SK-N-SH (cell line): Measurements from ENCODE around the gene PNLIPRP1. TPM values are rescaled to one million over a fixed set of nuclear protein-coding genes. Genes with fewer than 3 reads are reported as not detected.

Experiments used
- CTCF ChIA-PET: fragments of 300-600, 350-600 bp; formaldehyde crosslinking; extraction: SDS; loops from one replicate; lab custom pipeline; 2021; lab: Yijun Ruan, JAX
- POLR2A ChIA-PET: fragments of 350-600 bp; sonication (Branson Sonifier 250); formaldehyde crosslinking; extraction: SDS; loops from one replicate; lab custom pipeline; 2020; ENCODE audit warnings: antibody characterized with exemption, inconsistent platforms; lab: Yijun Ruan, JAX
- DNase-seq: peaks from one replicate; pipeline ENCODE4 v3.0.0; 2012
- H2AFZ ChIP-seq: fragments of 200-600 bp; sonication (generic); 2 replicates; pipeline ENCODE4 v1.8.1; 2016; ENCODE audit warnings: antibody characterized with exemption, mild to moderate bottlenecking, low read depth
- H3F3A ChIP-seq: fragments of 200-600 bp; sonication (generic); replicated peaks from 2 replicates; pipeline ENCODE3; 2016; ENCODE audit warnings: antibody characterized with exemption, mild to moderate bottlenecking; ENCODE audit not compliant: insufficient read depth
- H3K27ac ChIP-seq, 2 experiments: fragments of 200-500 bp in 1 of 2; fragments of 200-600 bp in 1 of 2; sonication (Bioruptor generic) in 1 of 2; sonication (generic), shearing (Covaris generic) in 1 of 2; 2 replicates each; pipeline versions ENCODE4 v1.5.1 to v1.6.1; 2014 to 2016; ENCODE audit warnings: low read depth in 2 of 2, inconsistent platforms in 1 of 2, low read length in 1 of 2, mild to moderate bottlenecking in 1 of 2, mixed read lengths in 1 of 2
- H3K27me3 ChIP-seq: fragments of 200-600 bp; sonication (generic), shearing (Covaris generic); 2 replicates; pipeline ENCODE4 v1.6.1; 2016; ENCODE audit warnings: mixed run types; ENCODE audit not compliant: insufficient read depth
- H3K36me3 ChIP-seq, 2 experiments: fragments of 200-500 bp in 1 of 2; fragments of 200-600 bp in 1 of 2; sonication (Bioruptor generic) in 1 of 2; sonication (generic) in 1 of 2; replicated peaks in 1 of 2; 2 replicates each; pipeline versions ENCODE3 to v1.5.1; 2014 to 2016; ENCODE audit warnings: low read length in 1 of 2, mild to moderate bottlenecking in 1 of 2; ENCODE audit not compliant: insufficient read depth in 2 of 2, control insufficient read depth in 1 of 2
- H3K4me1 ChIP-seq, 2 experiments: fragments of 200-500 bp in 1 of 2; fragments of 200-600 bp in 1 of 2; sonication (Bioruptor generic) in 1 of 2; sonication (generic), shearing (Covaris generic) in 1 of 2; 2 replicates each; pipeline versions ENCODE4 v1.5.1 to v1.6.1; 2014 to 2016; ENCODE audit warnings: low read depth in 1 of 2, low read length in 1 of 2, mixed run types in 1 of 2; ENCODE audit not compliant: insufficient read depth in 2 of 2, control insufficient read depth in 1 of 2
- H3K4me2 ChIP-seq: fragments of 200-600 bp; sonication (generic), shearing (Covaris generic); 2 replicates; pipeline ENCODE4 v1.6.1; 2017; ENCODE audit warnings: mixed run types
- H3K4me3 ChIP-seq, 2 experiments: fragments of 200-500 bp in 1 of 2; fragments of 200-600 bp in 1 of 2; sonication (Bioruptor generic) in 1 of 2; sonication (generic), shearing (Covaris generic) in 1 of 2; 2 replicates each; pipeline versions ENCODE4 v1.5.1 to v1.8.1; 2014 to 2016; ENCODE audit warnings: low read depth in 2 of 2, inconsistent platforms in 1 of 2, low read length in 1 of 2, mild to moderate bottlenecking in 1 of 2, mixed read lengths in 1 of 2, moderate library complexity in 1 of 2
- H3K79me2 ChIP-seq: fragments of 200-600 bp; sonication (generic); 2 replicates; pipeline ENCODE4 v1.8.1; 2017; ENCODE audit warnings: mild to moderate bottlenecking; ENCODE audit not compliant: insufficient read depth
- H3K9ac ChIP-seq: fragments of 200-600 bp; sonication (generic); 2 replicates; pipeline ENCODE4 v1.6.1; 2017; ENCODE audit warnings: mixed run types
- H3K9me2 ChIP-seq: fragments of 200-600 bp; sonication (generic); 2 replicates; pipeline ENCODE4 v1.6.1; 2017; ENCODE audit warnings: mixed run types
- H3K9me3 ChIP-seq: fragments of 200-600 bp; sonication (generic); 2 replicates; pipeline ENCODE4 v1.6.1; 2017; ENCODE audit warnings: mixed run types, mild to moderate bottlenecking, moderate library complexity
- H4K20me1 ChIP-seq: fragments of 200-600 bp; sonication (generic); 2 replicates; pipeline ENCODE4 v1.6.1; 2017; ENCODE audit warnings: mild to moderate bottlenecking, mixed run types; ENCODE audit not compliant: insufficient read depth
- CHD2 ChIP-seq: fragments of 150-350 bp; IDR thresholded peaks from 2 replicates; pipeline ENCODE4 v1.6.1; 2018; ENCODE audit warnings: low read length; ENCODE audit not compliant: partially characterized antibody
- FOSL2 ChIP-seq: IDR thresholded peaks from 2 replicates; pipeline ENCODE4 v1.4.0; 2012; ENCODE audit warnings: low read depth, mild to moderate bottlenecking, moderate library complexity, borderline replicate concordance
- FOXJ3 ChIP-seq: sonication (generic); formaldehyde crosslinking; IDR thresholded peaks from 2 replicates; pipeline ENCODE4 v1.5.1; 2020; ENCODE audit warnings: mild to moderate bottlenecking, missing genetic modification reagents
- FOXM1 ChIP-seq: IDR thresholded peaks from 2 replicates; pipeline ENCODE4 v1.4.0; 2012; ENCODE audit warnings: low read depth, mild to moderate bottlenecking
- GATA2 ChIP-seq: sonication (generic); formaldehyde crosslinking; IDR thresholded peaks from 2 replicates; pipeline ENCODE4 v1.5.0; 2020; ENCODE audit warnings: mild to moderate bottlenecking, missing genetic modification reagents
- JUND ChIP-seq: IDR thresholded peaks from 2 replicates; pipeline ENCODE4 v1.4.0; 2012
- MXI1 ChIP-seq: IDR thresholded peaks from 2 replicates; pipeline ENCODE4 v1.6.1; 2012; ENCODE audit warnings: mild to moderate bottlenecking, low read depth, low read length, improper control_type of control experiment
- NFIC ChIP-seq: IDR thresholded peaks from 2 replicates; pipeline ENCODE4 v1.4.0; 2012; ENCODE audit warnings: borderline replicate concordance
- RAD21 ChIP-seq: IDR thresholded peaks from 2 replicates; pipeline ENCODE4 v1.6.1; 2012; ENCODE audit warnings: mild to moderate bottlenecking, low read length
- RCOR1 ChIP-seq: fragments of 150-350 bp; IDR thresholded peaks from 2 replicates; pipeline ENCODE4 v1.6.1; 2017; ENCODE audit warnings: antibody characterized with exemption, low read length
- SIN3A ChIP-seq: IDR thresholded peaks from 2 replicates; pipeline ENCODE4 v1.6.1; 2012; ENCODE audit warnings: low read depth, mild to moderate bottlenecking, low read length, moderate library complexity, borderline replicate concordance
- SMC3 ChIP-seq: IDR thresholded peaks from 2 replicates; pipeline ENCODE4 v1.6.1; 2012; ENCODE audit warnings: low read depth, low read length, improper control_type of control experiment
- TCF12 ChIP-seq: IDR thresholded peaks from 2 replicates; pipeline ENCODE4 v1.4.0; 2012
- TEAD4 ChIP-seq: IDR thresholded peaks from 2 replicates; pipeline ENCODE4 v1.4.0; 2012; ENCODE audit warnings: mild to moderate bottlenecking, borderline replicate concordance; ENCODE audit not compliant: insufficient read depth
- YY1 ChIP-seq: IDR thresholded peaks from 2 replicates; pipeline ENCODE4 v1.4.0; 2012; ENCODE audit warnings: low read depth, mild to moderate bottlenecking
- WGBS: methylation state at CpG from one replicate; pipeline ENCODE4 v1.1.6; 2017; ENCODE audit warnings: low lambda C conversion rate; 5-methylcytosine and 5-hydroxymethylcytosine counted together
- polyA plus RNA-seq, 3 experiments: library from polyadenylated mRNA; depleted of rRNA; stranded (reverse); fragments of >200 nt; gene quantifications; 2 replicates each; pipeline ENCODE4 v1.2.3, GENCODE V29; 2012
- TF ChIP-seq, protein P1 (sequence below): fragments of 150-350 bp; IDR thresholded peaks from 2 replicates; pipeline ENCODE4 v1.6.1; 2016; ENCODE audit warnings: mild to moderate bottlenecking, low read depth, low read length
- TF ChIP-seq, protein P2 (sequence below): IDR thresholded peaks from 2 replicates; pipeline ENCODE4 v1.4.0; 2012; ENCODE audit warnings: low read depth

Gene PNLIPRP1
- polyA plus RNA-seq, 1 of the 3 experiments (the other 2 are of a cell fraction) = not detected

DNA sequence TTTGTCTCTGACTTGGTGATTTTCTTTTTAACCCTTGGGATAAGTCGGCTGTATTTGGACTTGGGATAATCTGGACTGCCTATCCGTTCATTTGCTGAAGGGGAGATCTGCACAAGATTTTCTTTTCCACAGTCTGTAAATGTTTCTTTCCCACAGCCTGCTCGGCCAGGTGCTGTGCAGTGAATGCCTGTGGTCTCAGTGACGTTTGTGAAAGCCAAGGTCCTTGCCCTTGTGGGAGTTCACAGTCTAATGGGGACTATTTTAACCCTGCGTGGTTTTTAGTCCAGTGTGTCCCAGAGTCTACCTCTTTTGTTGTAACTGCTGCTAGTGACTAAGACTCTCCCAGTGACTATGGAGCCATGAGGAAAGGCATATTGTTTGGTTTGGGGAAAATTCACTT is 36.1 kb upstream of the PNLIPRP1 start:
- H3K4me2 ChIP-seq = no peak overlapping the region
- H3K9ac ChIP-seq = no peak overlapping the region
- H3F3A ChIP-seq = no peaks in the 10 kb centered on the region
- no peak overlapping the region for H3K27ac ChIP-seq
- TF ChIP-seq NFIC (no peak), GATA2 (CRISPR knock-in tag) (no peak)
- CTCF ChIA-PET = no interaction called here
- H3K79me2 ChIP-seq = no peaks in the 10 kb centered on the region
- POLR2A ChIA-PET = no interaction called here
- no peak overlapping the region for H3K4me3 ChIP-seq
- WGBS = 18% methylated on average over 5 of the region's 5 CpGs
- H3K4me1 ChIP-seq = no peaks in the 10 kb centered on the region
- H2AFZ ChIP-seq = no peak overlapping the region
- no peaks in the 10 kb centered on the region for H3K27me3 ChIP-seq
- H3K36me3 ChIP-seq = no peaks in the 10 kb centered on the region
- no peaks in the 10 kb centered on the region for H4K20me1 ChIP-seq
- no peaks in the 10 kb centered on the region for H3K9me3 ChIP-seq
- H3K9me2 ChIP-seq = no peaks in the 10 kb centered on the region
- DNase-seq = no peak

DNA sequence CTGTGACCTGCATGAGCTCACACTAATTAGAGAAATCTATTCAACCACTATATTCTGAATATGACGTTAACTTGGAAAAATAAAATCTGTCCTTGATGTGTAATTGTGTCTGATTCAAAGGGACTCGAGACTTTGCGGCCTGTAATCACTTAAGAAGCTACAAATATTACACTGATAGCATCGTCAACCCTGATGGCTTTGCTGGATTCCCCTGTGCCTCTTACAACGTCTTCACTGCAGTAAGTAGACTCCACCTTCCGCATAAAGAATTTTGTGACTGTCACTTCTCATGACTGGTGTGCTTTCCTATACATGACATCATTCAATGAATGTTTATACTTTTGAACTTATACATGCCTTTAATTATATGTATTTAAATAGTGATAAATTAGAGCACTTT is 34.9 kb upstream of the PNLIPRP1 start:
- ChIA-PET CTCF (interaction anchor here (0.8 kb wide), 1 partner anchor 66 kb away, joined by 4 read pairs; no protein-coding TSS in a partner anchor), POLR2A (no interaction called here)
- H3K79me2 ChIP-seq = no peaks in the 10 kb centered on the region
- 32% methylated on average over 6 of the region's 6 CpGs for WGBS
- no peaks in the 10 kb centered on the region for H3K36me3 ChIP-seq
- no peak overlapping the region for H3K4me2 ChIP-seq
- H3K27me3 ChIP-seq = no peaks in the 10 kb centered on the region
- H3K9me3 ChIP-seq = no peaks in the 10 kb centered on the region
- H3K9me2 ChIP-seq = no peaks in the 10 kb centered on the region
- H3K4me3 ChIP-seq = no peak overlapping the region
- no peak for DNase-seq
- no peaks in the 10 kb centered on the region for H3K4me1 ChIP-seq
- H3K9ac ChIP-seq = no peak overlapping the region
- no peaks in the 10 kb centered on the region for H4K20me1 ChIP-seq
- H3K27ac ChIP-seq = no peak overlapping the region
- TF ChIP-seq, protein P1, sequence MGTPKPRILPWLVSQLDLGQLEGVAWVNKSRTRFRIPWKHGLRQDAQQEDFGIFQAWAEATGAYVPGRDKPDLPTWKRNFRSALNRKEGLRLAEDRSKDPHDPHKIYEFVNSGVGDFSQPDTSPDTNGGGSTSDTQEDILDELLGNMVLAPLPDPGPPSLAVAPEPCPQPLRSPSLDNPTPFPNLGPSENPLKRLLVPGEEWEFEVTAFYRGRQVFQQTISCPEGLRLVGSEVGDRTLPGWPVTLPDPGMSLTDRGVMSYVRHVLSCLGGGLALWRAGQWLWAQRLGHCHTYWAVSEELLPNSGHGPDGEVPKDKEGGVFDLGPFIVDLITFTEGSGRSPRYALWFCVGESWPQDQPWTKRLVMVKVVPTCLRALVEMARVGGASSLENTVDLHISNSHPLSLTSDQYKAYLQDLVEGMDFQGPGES = no peak
- TF ChIP-seq TCF12 (no peak), SMC3 (no peak), JUND (no peak), MXI1 (no peak), RCOR1 (no peak)
- no peaks in the 10 kb centered on the region for H3F3A ChIP-seq
- H2AFZ ChIP-seq = no peak overlapping the region

DNA sequence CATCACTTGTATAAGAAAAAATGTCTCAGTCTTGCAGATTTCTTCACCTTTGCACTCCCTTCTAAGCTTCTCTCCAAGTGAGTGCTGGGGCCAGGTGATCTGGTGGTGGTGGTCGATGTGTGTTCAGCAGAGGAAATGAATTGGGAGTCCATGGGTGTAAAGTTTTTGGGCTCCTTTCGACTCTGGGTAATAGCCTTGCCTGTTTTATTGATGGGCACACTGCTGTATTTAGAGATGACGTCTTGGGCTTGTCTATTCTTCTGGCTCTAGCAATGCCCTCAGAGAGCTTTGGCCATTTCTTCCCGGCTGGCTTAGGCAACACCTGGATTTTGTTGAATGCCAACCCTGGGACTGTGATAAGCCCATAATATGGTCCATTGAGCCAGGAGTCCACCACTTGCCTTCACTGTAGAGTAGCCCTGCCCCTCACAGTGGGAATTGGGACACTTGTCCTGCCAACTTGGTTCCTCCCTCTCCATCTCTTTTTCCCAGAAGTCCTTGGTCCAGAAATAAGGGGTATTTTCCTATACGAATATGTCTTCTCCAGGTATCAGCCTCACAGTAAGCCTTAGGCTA is 33.4 kb upstream of the PNLIPRP1 start:
- no peaks in the 10 kb centered on the region for H3K4me1 ChIP-seq
- no peak for TF ChIP-seq CHD2
- TF ChIP-seq FOXJ3 = no peak
- TF ChIP-seq NFIC = no peak
- no peak for TF ChIP-seq SIN3A
- TF ChIP-seq, protein P2, sequence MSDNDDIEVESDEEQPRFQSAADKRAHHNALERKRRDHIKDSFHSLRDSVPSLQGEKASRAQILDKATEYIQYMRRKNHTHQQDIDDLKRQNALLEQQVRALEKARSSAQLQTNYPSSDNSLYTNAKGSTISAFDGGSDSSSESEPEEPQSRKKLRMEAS = no peak
- TF ChIP-seq FOSL2 = no peak
- no peak for TF ChIP-seq TEAD4
- TF ChIP-seq YY1 = no peak
- TF ChIP-seq FOXM1 = no peak
- no peak for TF ChIP-seq RAD21
- no peaks in the 10 kb centered on the region for H3K36me3 ChIP-seq
- no peaks in the 10 kb centered on the region for H3K79me2 ChIP-seq
- H3K27ac ChIP-seq = no peak overlapping the region
- no peak overlapping the region for H3K4me2 ChIP-seq
- H2AFZ ChIP-seq = no peak overlapping the region
- ChIA-PET POLR2A (no interaction called here), CTCF (no interaction called here)
- H3K9me2 ChIP-seq = no peaks in the 10 kb centered on the region
- H3K9ac ChIP-seq = no peak overlapping the region
- DNase-seq = no peak
- no peaks in the 10 kb centered on the region for H3K27me3 ChIP-seq
- no peaks in the 10 kb centered on the region for H4K20me1 ChIP-seq
- H3K4me3 ChIP-seq = no peak overlapping the region
- H3F3A ChIP-seq = no peaks in the 10 kb centered on the region
- WGBS = 25% methylated on average over 5 of the region's 5 CpGs
- H3K9me3 ChIP-seq = no peaks in the 10 kb centered on the region
